ENCODE measurements around the gene PATJ.

Gene PATJ

GRCh38 chr1:62224182-62224581 is 481.9 kb downstream of the PATJ start:
- no peak for DNase-seq

- no peak for DNase-seq
Measured at GRCh38 chr1:62227496-62227895, 485.2 kb downstream of the PATJ start.

All from right forelimb (tissue), 1 donor.